ENCODE measurements around the gene CECR2. TPM values are rescaled to one million over a fixed set of nuclear protein-coding genes. Genes with fewer than 3 reads are reported as not detected.

The CECR2 gene
- total and polyA plus RNA-seq, 4 donors = 1.1 to 14.5 (median 7.7) TPM

GRCh38 chr22:17476838-17477237 lies 107.6 kb downstream of the CECR2 start:
- WGBS, 2 donors = 36 to 49% methylated on average over 5 of the region's 5 CpGs
- H3K27ac ChIP-seq (ENCODE audit: low read depth in 1 of 2, low read length in 1 of 2) = peak overlapping the region in 1 of 2 donors; percentile 2
- peaks cover 0 to 5% (median 0%) of the 10 kb centered on the region in 4 donors for H3K36me3 ChIP-seq (ENCODE audit: control insufficient read depth in 4 of 4, insufficient read depth in 4 of 4, low read length in 4 of 4)
- H3K27me3 ChIP-seq (ENCODE audit: control insufficient read depth in 3 of 3, insufficient read depth in 3 of 3, low read length in 2 of 3) = no peaks in the 10 kb centered on the region
- H3K9ac ChIP-seq (ENCODE audit: insufficient read depth in 1 of 2, low read length in 2 of 2) = peak overlapping the region in 1 of 2 donors; percentile 63
- DNase-seq (peak in 1 of 3 donors; percentile 25), ATAC-seq (ENCODE audit: insufficient read depth, low FRiP score) (no peak)
- no peaks in the 10 kb centered on the region for H3K9me3 ChIP-seq (ENCODE audit: control insufficient read depth in 4 of 4, insufficient read depth in 3 of 4, low read length in 3 of 4)
- H3K4me3 ChIP-seq = no peak overlapping the region
- peaks cover 2 to 29% (median 9%) of the 10 kb centered on the region in 5 donors for H3K4me1 ChIP-seq (ENCODE audit: control insufficient read depth in 5 of 5, insufficient read depth in 5 of 5, low read length in 5 of 5)
- TF ChIP-seq CTCF (IDR thresholded peaks at IDR 0.05; ENCODE audit: control extremely low read depth, extremely low read depth) = no peak

GRCh38 chr22:17477391-17477833 lies 108.2 kb downstream of the CECR2 start:
- Histone ChIP-seq H3K27ac (ENCODE audit: low read depth in 1 of 2, low read length in 1 of 2) (peak overlapping the region; percentile 2 to 77), H3K9me3 (ENCODE audit: control insufficient read depth in 4 of 4, insufficient read depth in 3 of 4, low read length in 3 of 4) (no peaks in the 10 kb centered on the region), H3K9ac (ENCODE audit: insufficient read depth in 1 of 2, low read length in 2 of 2) (peak overlapping the region in 1 of 2 donors; percentile 63), H3K27me3 (ENCODE audit: control insufficient read depth in 3 of 3, insufficient read depth in 3 of 3, low read length in 2 of 3) (no peaks in the 10 kb centered on the region), H3K4me1 (ENCODE audit: control insufficient read depth in 5 of 5, insufficient read depth in 5 of 5, low read length in 5 of 5) (peaks cover 2 to 23% (median 9%) of the 10 kb centered on the region in 5 donors), H3K4me3 (no peak overlapping the region), H3K36me3 (ENCODE audit: control insufficient read depth in 4 of 4, insufficient read depth in 4 of 4, low read length in 4 of 4) (peaks cover 0 to 5% (median 0%) of the 10 kb centered on the region in 4 donors)
- WGBS, 2 donors = 18 to 19% methylated on average over 14 of the region's 14 CpGs
- peak; percentile 48 to 78 (median 67) for DNase-seq
- peak; percentile 68 for ATAC-seq (ENCODE audit: insufficient read depth, low FRiP score)
- no peak for TF ChIP-seq CTCF (IDR thresholded peaks at IDR 0.05; ENCODE audit: control extremely low read depth, extremely low read depth)

GRCh38 chr22:17479135-17479534 lies 109.9 kb downstream of the CECR2 start:
- H3K4me1 ChIP-seq (ENCODE audit: control insufficient read depth in 5 of 5, insufficient read depth in 5 of 5, low read length in 5 of 5) = peaks cover 0 to 13% (median 4%) of the 10 kb centered on the region in 5 donors
- H3K4me3 ChIP-seq = no peak overlapping the region
- no peaks in the 10 kb centered on the region for H3K9me3 ChIP-seq (ENCODE audit: control insufficient read depth in 4 of 4, insufficient read depth in 3 of 4, low read length in 3 of 4)
- ATAC-seq (ENCODE audit: insufficient read depth, low FRiP score) = no peak
- H3K27ac ChIP-seq (ENCODE audit: low read depth in 1 of 2, low read length in 1 of 2) = no peak overlapping the region
- no peaks in the 10 kb centered on the region for H3K27me3 ChIP-seq (ENCODE audit: control insufficient read depth in 3 of 3, insufficient read depth in 3 of 3, low read length in 2 of 3)
- no peak for DNase-seq
- TF ChIP-seq CTCF (IDR thresholded peaks at IDR 0.05; ENCODE audit: control extremely low read depth, extremely low read depth) = no peak
- peaks cover 0 to 6% (median 0%) of the 10 kb centered on the region in 4 donors for H3K36me3 ChIP-seq (ENCODE audit: control insufficient read depth in 4 of 4, insufficient read depth in 4 of 4, low read length in 4 of 4)
- no peak overlapping the region for H3K9ac ChIP-seq (ENCODE audit: insufficient read depth in 1 of 2, low read length in 2 of 2)
- WGBS, 2 donors = 74 to 91% methylated on average over 2 of the region's 2 CpGs

- DNase-seq (no peak), ATAC-seq (ENCODE audit: insufficient read depth, low FRiP score) (no peak)
- Histone ChIP-seq H3K4me3 (no peak overlapping the region), H3K36me3 (ENCODE audit: control insufficient read depth in 4 of 4, insufficient read depth in 4 of 4, low read length in 4 of 4) (peaks cover 0 to 6% (median 0%) of the 10 kb centered on the region in 4 donors), H3K27ac (ENCODE audit: low read depth in 1 of 2, low read length in 1 of 2) (no peak overlapping the region), H3K9ac (ENCODE audit: insufficient read depth in 1 of 2, low read length in 2 of 2) (no peak overlapping the region), H3K9me3 (ENCODE audit: control insufficient read depth in 4 of 4, insufficient read depth in 3 of 4, low read length in 3 of 4) (no peaks in the 10 kb centered on the region), H3K4me1 (ENCODE audit: control insufficient read depth in 5 of 5, insufficient read depth in 5 of 5, low read length in 5 of 5) (peaks cover 0 to 13% (median 4%) of the 10 kb centered on the region in 5 donors), H3K27me3 (ENCODE audit: control insufficient read depth in 3 of 3, insufficient read depth in 3 of 3, low read length in 2 of 3) (no peaks in the 10 kb centered on the region)
- no peak for TF ChIP-seq CTCF (IDR thresholded peaks at IDR 0.05; ENCODE audit: control extremely low read depth, extremely low read depth)
- WGBS, 2 donors = 89 to 94% methylated on average over 5 of the region's 5 CpGs
Measured at GRCh38 chr22:17481424-17481823, 112.2 kb downstream of the CECR2 start.
